Stimulated activated CD8-positive, alpha-beta memory T cell treated with anti-CD3 and anti-CD28 coated beads, Interleukin-7, amount 100 ng/mL, for 48 hours (primary cell): ENCODE data around the gene MAP10.

Source experiments
- DNase-seq, 2 donors: peaks; one replicate each; pipeline ENCODE4 v3.0.0-alpha.2; 2020; ENCODE audit warnings: low read depth in 1 of 2; ENCODE audit errors: extremely low read depth in 1 of 2

MAP10 gene

GRCh38 chr1:232853994-232854797 is 49.0 kb downstream of the MAP10 start:
- no peak for DNase-seq

GRCh38 chr1:232854798-232855159 is 49.6 kb downstream of the MAP10 start:
- no peak for DNase-seq

- DNase-seq: no peak
Measured at GRCh38 chr1:232856541-232856940, 51.3 kb downstream of the MAP10 start.
